NCI-H146 (cell line): Measurements from ENCODE around the gene ZDHHC11.
A peak's percentile ranks its signal among the peaks of the same experiment; 100 is the strongest.
"Not testable (repeated sequence)": the region's sequence is repeated elsewhere in the genome, so short reads cannot be mapped to it uniquely, and the experiment has no call there.

ENCODE experiments used
- DNase-seq: peaks from one replicate; lab custom pipeline; 2025; lab: John Stamatoyannopoulos, UW

Gene ZDHHC11

GRCh38 chr5:761059-761771, 89.6 kb downstream of the ZDHHC11 start:
- DNase-seq = no peak

GRCh38 chr5:760363-761058, 90.3 kb downstream of the ZDHHC11 start:
- DNase-seq = no peak

- no peak for DNase-seq
These were observed 90.9 kb downstream of the ZDHHC11 start for GRCh38 chr5:759781-760362.

- peak; percentile 51 for DNase-seq
These were observed 91.6 kb downstream of the ZDHHC11 start for GRCh38 chr5:759111-759751.

GRCh38 chr5:758698-759053, 92.1 kb downstream of the ZDHHC11 start:
- DNase-seq = no peak

- DNase-seq = peak; percentile 60
These were observed 92.7 kb downstream of the ZDHHC11 start for GRCh38 chr5:757931-758697.

- DNase-seq = no peak
These were observed 93.3 kb downstream of the ZDHHC11 start for GRCh38 chr5:757346-757930.

- DNase-seq = no peak
These were observed 93.9 kb downstream of the ZDHHC11 start for GRCh38 chr5:756865-757345.

GRCh38 chr5:756171-756570, 94.6 kb downstream of the ZDHHC11 start:
- no peak for DNase-seq

- not testable (repeated sequence) for DNase-seq
These were observed 96.6 kb downstream of the ZDHHC11 start for GRCh38 chr5:754143-754632.

GRCh38 chr5:753567-754142, 97.1 kb downstream of the ZDHHC11 start:
- DNase-seq = not testable (repeated sequence)

- DNase-seq = not testable (repeated sequence)
These were observed 98.2 kb downstream of the ZDHHC11 start for GRCh38 chr5:752532-753115.

GRCh38 chr5:751992-752391, 98.8 kb downstream of the ZDHHC11 start:
- not testable (repeated sequence) for DNase-seq

- DNase-seq = no peak
These were observed 99.3 kb downstream of the ZDHHC11 start for GRCh38 chr5:751496-751895.

- not testable (repeated sequence) for DNase-seq
These were observed 100.6 kb downstream of the ZDHHC11 start for GRCh38 chr5:750226-750625.

- no peak for DNase-seq
These were observed 101.6 kb downstream of the ZDHHC11 start for GRCh38 chr5:749101-749670.

- not testable (repeated sequence) for DNase-seq
These were observed 102.5 kb downstream of the ZDHHC11 start for GRCh38 chr5:748011-748980.

- not testable (repeated sequence) for DNase-seq
These were observed 103.4 kb downstream of the ZDHHC11 start for GRCh38 chr5:747303-747844.
